22Rv1 (cell line): Measurements from ENCODE around the gene DSCAML1.

Source experiments
- ZFX ChIP-seq: fragments of 450-650 bp; IDR thresholded peaks from 2 replicates; pipeline ENCODE4 v1.6.1; 2017; ENCODE audit warnings: antibody characterized with exemption, borderline replicate concordance
- TF ChIP-seq, protein P1 (sequence below): fragments of 450-650 bp; IDR thresholded peaks from 2 replicates; pipeline ENCODE4 v1.5.1; 2017; ENCODE audit warnings: mild to moderate bottlenecking

DNA sequence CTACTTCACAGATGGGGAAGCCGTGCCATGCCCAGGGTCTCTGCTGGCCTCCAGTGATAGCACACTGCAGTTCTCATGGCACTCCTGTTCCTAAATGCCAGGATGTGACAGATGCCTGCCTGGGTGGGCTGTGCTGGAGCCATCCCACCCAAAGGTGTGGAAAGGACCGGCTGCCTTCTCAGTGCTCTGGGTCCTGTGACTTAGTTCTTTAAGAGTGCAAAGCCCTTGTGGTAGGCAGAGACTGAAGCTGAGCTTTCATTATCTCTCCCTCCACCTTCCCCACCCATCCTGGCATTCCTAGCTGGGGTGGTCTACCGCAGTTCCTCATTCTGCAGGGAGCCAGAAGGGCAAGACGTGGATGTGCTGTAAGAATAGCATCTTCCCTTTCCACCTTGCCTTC lies 319.3 kb downstream of the DSCAML1 start:
- TF ChIP-seq, protein P1, sequence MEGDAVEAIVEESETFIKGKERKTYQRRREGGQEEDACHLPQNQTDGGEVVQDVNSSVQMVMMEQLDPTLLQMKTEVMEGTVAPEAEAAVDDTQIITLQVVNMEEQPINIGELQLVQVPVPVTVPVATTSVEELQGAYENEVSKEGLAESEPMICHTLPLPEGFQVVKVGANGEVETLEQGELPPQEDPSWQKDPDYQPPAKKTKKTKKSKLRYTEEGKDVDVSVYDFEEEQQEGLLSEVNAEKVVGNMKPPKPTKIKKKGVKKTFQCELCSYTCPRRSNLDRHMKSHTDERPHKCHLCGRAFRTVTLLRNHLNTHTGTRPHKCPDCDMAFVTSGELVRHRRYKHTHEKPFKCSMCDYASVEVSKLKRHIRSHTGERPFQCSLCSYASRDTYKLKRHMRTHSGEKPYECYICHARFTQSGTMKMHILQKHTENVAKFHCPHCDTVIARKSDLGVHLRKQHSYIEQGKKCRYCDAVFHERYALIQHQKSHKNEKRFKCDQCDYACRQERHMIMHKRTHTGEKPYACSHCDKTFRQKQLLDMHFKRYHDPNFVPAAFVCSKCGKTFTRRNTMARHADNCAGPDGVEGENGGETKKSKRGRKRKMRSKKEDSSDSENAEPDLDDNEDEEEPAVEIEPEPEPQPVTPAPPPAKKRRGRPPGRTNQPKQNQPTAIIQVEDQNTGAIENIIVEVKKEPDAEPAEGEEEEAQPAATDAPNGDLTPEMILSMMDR = no peak
- no peak for TF ChIP-seq ZFX
